Astrocyte of the cerebellum (primary cell): ENCODE data around the gene SCN10A.

Experiments used
- DNase-seq: peaks from one replicate; pipeline ENCODE4 v3.0.0-alpha.2; 2011; ENCODE audit warnings: low read depth
- H3K4me3 ChIP-seq: 2 replicates; pipeline ENCODE4 v1.5.1; 2011; ENCODE audit warnings: mild to moderate bottlenecking, low read depth, low read length, moderate library complexity
- in situ Hi-C: cut with HindIII; loops from 2 replicates; pipeline ENCODE4 v1.10.0; 2017; ENCODE audit warnings: low sequenced_read_pairs
- TF ChIP-seq, protein P1 (sequence below): IDR thresholded peaks from 2 replicates; pipeline ENCODE4 v1.5.1; 2012; ENCODE audit warnings: low read length, low read depth, moderate library complexity, mild to moderate bottlenecking; ENCODE audit errors: missing control alignments

SCN10A gene

DNA sequence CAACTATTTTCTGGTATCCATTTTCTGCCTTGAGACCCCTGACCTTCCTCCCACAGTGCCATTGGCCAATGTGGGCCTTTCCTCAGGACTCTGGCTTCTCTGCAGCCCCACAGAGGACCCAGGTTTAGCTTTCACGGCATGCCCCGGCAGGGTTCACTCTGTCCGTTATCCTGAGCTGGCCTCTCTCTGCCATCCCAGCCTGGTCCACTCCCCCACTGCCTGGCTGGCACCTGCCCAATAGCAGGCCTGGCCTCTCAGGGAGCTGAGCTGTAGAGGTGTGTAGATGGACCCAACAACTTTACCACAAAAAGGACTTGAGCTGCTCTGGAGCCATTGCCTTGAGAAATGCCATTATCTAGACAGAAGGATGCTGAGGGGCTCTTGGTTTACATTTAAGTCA, 57.5 kb downstream of the SCN10A start:
- DNase-seq = no peak
- TF ChIP-seq, protein P1, sequence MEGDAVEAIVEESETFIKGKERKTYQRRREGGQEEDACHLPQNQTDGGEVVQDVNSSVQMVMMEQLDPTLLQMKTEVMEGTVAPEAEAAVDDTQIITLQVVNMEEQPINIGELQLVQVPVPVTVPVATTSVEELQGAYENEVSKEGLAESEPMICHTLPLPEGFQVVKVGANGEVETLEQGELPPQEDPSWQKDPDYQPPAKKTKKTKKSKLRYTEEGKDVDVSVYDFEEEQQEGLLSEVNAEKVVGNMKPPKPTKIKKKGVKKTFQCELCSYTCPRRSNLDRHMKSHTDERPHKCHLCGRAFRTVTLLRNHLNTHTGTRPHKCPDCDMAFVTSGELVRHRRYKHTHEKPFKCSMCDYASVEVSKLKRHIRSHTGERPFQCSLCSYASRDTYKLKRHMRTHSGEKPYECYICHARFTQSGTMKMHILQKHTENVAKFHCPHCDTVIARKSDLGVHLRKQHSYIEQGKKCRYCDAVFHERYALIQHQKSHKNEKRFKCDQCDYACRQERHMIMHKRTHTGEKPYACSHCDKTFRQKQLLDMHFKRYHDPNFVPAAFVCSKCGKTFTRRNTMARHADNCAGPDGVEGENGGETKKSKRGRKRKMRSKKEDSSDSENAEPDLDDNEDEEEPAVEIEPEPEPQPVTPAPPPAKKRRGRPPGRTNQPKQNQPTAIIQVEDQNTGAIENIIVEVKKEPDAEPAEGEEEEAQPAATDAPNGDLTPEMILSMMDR = no peak
- in situ Hi-C loops = no loop called here
- no peak overlapping the region for H3K4me3 ChIP-seq

DNA sequence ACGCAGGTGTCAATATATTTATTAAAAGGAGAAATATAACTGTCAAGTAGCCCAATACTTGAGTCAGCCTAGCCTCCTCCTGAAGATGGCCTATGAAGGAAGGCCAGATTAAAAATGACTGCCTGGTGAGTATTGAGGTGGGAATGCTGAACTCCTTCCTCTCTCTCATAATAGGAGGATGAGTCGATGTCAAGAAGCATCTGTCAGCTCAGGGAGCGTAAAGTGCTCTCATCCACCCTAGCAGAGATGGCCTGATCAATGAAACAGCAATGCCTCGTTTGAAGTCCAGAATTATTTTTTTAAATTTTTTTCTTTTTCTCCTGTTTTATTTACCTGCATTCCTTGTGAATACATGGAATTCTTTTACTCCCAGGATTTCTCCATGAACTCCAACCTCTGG, 58.3 kb downstream of the SCN10A start:
- H3K4me3 ChIP-seq = no peak overlapping the region
- TF ChIP-seq, protein P1 = no peak
- DNase-seq = no peak
- in situ Hi-C loops = no loop called here

DNA sequence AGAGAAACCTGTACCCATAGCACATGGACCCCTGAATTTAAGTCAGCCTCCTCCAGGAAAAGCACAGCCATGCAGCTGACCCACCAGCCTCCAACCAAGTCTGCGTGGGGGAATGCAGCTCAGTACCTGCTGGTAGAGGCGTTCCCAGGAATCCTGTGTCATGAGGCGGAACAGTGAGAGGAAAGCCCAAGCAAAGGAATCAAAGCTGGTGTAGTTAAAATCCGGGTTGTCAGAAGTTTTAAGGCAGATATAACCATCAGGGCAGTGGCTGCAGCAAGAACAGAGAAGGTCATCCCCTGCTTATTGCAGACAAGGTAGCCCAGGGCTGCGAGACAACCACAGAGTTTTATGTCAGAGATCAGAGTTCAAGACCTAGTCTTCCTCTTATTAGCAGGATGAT, 59.1 kb downstream of the SCN10A start:
- TF ChIP-seq, protein P1 = no peak
- DNase-seq = no peak
- in situ Hi-C loops = no loop called here
- no peak overlapping the region for H3K4me3 ChIP-seq

DNA sequence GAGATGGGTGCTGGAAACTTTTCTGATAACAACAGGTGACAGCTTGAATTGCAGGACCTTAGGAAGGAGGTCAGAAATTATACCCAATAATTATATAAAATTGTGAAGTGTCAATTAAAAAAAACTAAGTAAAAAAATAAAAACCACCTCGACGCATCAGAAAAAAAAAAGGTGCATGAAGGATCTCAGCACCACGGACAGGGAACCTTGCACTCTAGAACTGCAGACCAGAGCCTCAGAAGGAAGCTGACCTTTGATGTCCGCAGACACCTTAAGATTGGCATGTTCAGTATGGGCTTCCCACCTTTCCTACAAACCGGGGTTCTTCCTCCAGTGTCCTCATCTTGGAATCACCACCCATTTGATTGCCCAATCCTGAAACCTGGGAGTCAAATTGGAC, 60.9 kb downstream of the SCN10A start:
- in situ Hi-C loops = no loop called here
- DNase-seq = no peak
- no peak overlapping the region for H3K4me3 ChIP-seq
- TF ChIP-seq, protein P1 = no peak

DNA sequence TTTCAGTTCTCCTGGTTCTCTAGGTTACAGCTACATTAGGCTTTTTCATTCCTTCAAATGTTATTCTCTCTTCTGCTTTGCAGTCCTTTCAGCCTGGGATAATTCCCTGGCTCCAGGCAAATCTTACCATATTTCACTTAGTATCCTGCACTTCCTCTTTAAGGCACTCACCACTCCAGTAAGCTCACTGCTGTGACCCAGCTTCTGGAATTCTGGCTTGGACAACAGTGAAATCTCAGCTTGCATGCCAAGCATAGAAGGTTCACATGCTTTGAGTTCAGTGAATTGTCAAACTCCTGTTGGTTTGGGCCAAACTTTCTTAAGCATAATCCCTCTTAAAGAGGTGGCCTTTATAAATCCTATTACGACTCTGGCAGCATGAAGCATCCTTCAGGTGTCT, 69.4 kb downstream of the SCN10A start:
- no peak overlapping the region for H3K4me3 ChIP-seq

DNA sequence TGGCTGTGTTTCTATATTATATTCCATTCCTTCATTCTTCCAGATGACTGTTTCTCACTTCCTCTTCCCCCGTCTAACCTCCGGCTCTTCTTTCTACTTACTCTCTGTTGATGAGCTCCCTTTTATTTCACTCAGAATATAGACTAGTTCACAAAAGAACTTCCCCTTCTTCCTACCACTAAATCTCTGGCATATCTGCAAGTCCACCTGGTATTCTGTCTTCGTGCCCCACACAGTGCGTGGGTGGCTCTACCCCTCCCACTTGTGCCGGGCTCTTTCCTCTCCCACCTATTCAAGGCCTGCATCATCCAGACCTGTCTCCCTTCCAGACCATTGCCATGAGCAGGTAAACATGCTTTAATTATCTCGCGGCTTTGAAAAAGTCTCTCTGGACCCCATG, 73.0 kb downstream of the SCN10A start:
- TF ChIP-seq, protein P1 = no peak
- no peak overlapping the region for H3K4me3 ChIP-seq
- DNase-seq = no peak
- in situ Hi-C loops = no loop called here

More for the DNA sequence above, 69.4 kb downstream of the SCN10A start:
- DNase-seq = no peak
- in situ Hi-C loops = no loop called here
- TF ChIP-seq, protein P1 = no peak

DNA sequence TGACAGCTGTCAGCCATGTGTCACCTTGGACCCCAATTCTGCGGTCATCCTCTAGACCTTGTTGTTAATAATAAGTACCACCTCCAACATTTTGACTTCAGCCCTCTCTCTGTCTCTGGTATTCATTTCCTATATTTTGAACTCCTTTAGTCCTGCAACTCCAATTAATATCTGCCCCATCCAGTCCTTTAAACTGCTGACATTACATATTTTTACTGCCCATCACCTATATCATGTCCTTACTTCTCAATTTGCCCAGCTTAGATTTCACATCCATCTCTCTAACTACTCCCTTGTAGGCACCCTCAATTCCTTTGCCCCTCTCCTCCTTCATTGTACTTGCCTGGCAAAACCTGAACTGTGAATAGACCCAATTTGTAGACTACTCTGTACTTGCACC, 73.5 kb downstream of the SCN10A start:
- no peak overlapping the region for H3K4me3 ChIP-seq
- in situ Hi-C loops = no loop called here
- TF ChIP-seq, protein P1 = no peak
- no peak for DNase-seq
